Keratinocyte (primary cell): ENCODE measurements around the gene OGA. TPM values are rescaled to one million over a fixed set of nuclear protein-coding genes. Genes with fewer than 3 reads are reported as not detected.

Experiments used
- DNase-seq: peaks from one replicate; pipeline ENCODE4 v3.0.0-alpha.2; 2011; ENCODE audit warnings: low read depth, missing footprints, low spot score
- FAIRE-seq: peaks from 2 replicates; lab custom pipeline; 2011; peaks lifted over from hg19 to GRCh38; lab: Jason Lieb, UNC
- H2AFZ ChIP-seq: 2 replicates; pipeline ENCODE4 v1.6.0; 2012; ENCODE audit warnings: low read length, control low read depth, inconsistent platforms; ENCODE audit not compliant: control insufficient read depth
- H3K27ac ChIP-seq: 2 replicates; pipeline ENCODE4 v1.5.1; 2011; ENCODE audit warnings: low read length; ENCODE audit not compliant: control insufficient read depth, insufficient read depth
- H3K27me3 ChIP-seq: 3 replicates; pipeline ENCODE4 v1.6.0; 2011; ENCODE audit warnings: low read length; ENCODE audit not compliant: control insufficient read depth, insufficient read depth; ENCODE audit errors: extremely low read depth
- H3K36me3 ChIP-seq, 2 experiments: 2 replicates in 1 of 2; 3 replicates in 1 of 2; pipeline ENCODE4 v1.5.1; 2011; ENCODE audit warnings: low read length in 2 of 2, mild to moderate bottlenecking in 1 of 2; ENCODE audit not compliant: control insufficient read depth in 2 of 2, insufficient read depth in 2 of 2; ENCODE audit errors: extremely low read depth in 1 of 2
- H3K4me1 ChIP-seq: 3 replicates; pipeline ENCODE4 v1.5.1; 2011; ENCODE audit warnings: low read length; ENCODE audit not compliant: control insufficient read depth, insufficient read depth; ENCODE audit errors: extremely low read depth
- H3K4me2 ChIP-seq: 3 replicates; pipeline ENCODE4 v1.6.0; 2011; ENCODE audit warnings: low read depth, low read length; ENCODE audit not compliant: control insufficient read depth, insufficient read depth; ENCODE audit errors: extremely low read depth
- H3K4me3 ChIP-seq, 3 experiments: fragments of 200-600 bp in 1 of 3; sonication (generic) in 1 of 3; 2 replicates in 2 of 3; 3 replicates in 1 of 3; pipeline ENCODE4 v1.5.1; 2011 to 2016; ENCODE audit warnings: low read length in 3 of 3, mild to moderate bottlenecking in 3 of 3, control low read depth in 2 of 3, inconsistent platforms in 1 of 3, low read depth in 1 of 3, mixed read lengths in 1 of 3, mixed run types in 1 of 3, moderate library complexity in 1 of 3; ENCODE audit not compliant: control insufficient read depth in 2 of 3, insufficient read depth in 2 of 3; ENCODE audit errors: extremely low read depth in 1 of 3
- H3K79me2 ChIP-seq: 2 replicates; pipeline ENCODE4 v1.6.0; 2012; ENCODE audit warnings: low read length; ENCODE audit not compliant: control insufficient read depth, insufficient read depth
- H3K9ac ChIP-seq: 3 replicates; pipeline ENCODE4 v1.6.0; 2011; ENCODE audit warnings: low read length; ENCODE audit not compliant: control insufficient read depth, insufficient read depth; ENCODE audit errors: extremely low read depth
- H3K9me1 ChIP-seq: 3 replicates; pipeline ENCODE4 v1.6.0; 2011; ENCODE audit warnings: low read length; ENCODE audit not compliant: control insufficient read depth, insufficient read depth; ENCODE audit errors: extremely low read depth
- H3K9me3 ChIP-seq: 2 replicates; pipeline ENCODE4 v1.5.1; 2012; ENCODE audit warnings: low read depth, low read length; ENCODE audit not compliant: control insufficient read depth
- H4K20me1 ChIP-seq: 3 replicates; pipeline ENCODE4 v1.6.0; 2011; ENCODE audit warnings: low read length; ENCODE audit not compliant: control insufficient read depth, insufficient read depth; ENCODE audit errors: extremely low read depth
- EZH2 ChIP-seq: IDR thresholded peaks from one replicate; pipeline ENCODE4 v1.6.1; 2012; ENCODE audit warnings: inconsistent platforms, mild to moderate bottlenecking, low read length, moderate library complexity
- dilution Hi-C: fragments of 300-500 bp; cut with MboI; formaldehyde crosslinking; loops from one replicate; pipeline ENCODE4 v1.7.0; 2020; ENCODE audit warnings: low sequenced_read_pairs; ENCODE audit not compliant: extremely low pct_ligation_motif_present
- polyA plus RNA-seq, 5 experiments: library from polyadenylated mRNA; depleted of rRNA in 3 of 5; stranded (reverse) in 3 of 5; stranded (forward) in 1 of 5; unstranded in 1 of 5; fragments of >200 nt; gene quantifications; 1 replicate in 1 of 5; 2 replicates in 3 of 5; 3 replicates in 1 of 5; pipeline versions ENCODE4 v1.2.1 to v1.2.3, GENCODE V29; 2011 to 2012; ENCODE audit warnings: missing spikeins in 2 of 5, low read depth in 1 of 5, low replicate concordance in 1 of 5
- TF ChIP-seq, protein P1 (sequence below), 3 experiments: IDR thresholded peaks in 1 of 3; conservative IDR thresholded peaks in 1 of 3; optimal IDR thresholded peaks in 1 of 3; 2 replicates in 2 of 3; 3 replicates in 1 of 3; pipeline versions ENCODE3 to v1.5.1; 2011; ENCODE audit warnings: low read length in 3 of 3, mild to moderate bottlenecking in 3 of 3, moderate library complexity in 2 of 3, control low read depth in 1 of 3, inconsistent platforms in 1 of 3; ENCODE audit not compliant: insufficient read depth in 2 of 3; ENCODE audit errors: extremely low read depth in 1 of 3

Gene OGA
- polyA plus RNA-seq, 1 donor (not counting 4 experiments of a cell fraction or from before 2014, with no cell fraction given) = 104 TPM

DNA sequence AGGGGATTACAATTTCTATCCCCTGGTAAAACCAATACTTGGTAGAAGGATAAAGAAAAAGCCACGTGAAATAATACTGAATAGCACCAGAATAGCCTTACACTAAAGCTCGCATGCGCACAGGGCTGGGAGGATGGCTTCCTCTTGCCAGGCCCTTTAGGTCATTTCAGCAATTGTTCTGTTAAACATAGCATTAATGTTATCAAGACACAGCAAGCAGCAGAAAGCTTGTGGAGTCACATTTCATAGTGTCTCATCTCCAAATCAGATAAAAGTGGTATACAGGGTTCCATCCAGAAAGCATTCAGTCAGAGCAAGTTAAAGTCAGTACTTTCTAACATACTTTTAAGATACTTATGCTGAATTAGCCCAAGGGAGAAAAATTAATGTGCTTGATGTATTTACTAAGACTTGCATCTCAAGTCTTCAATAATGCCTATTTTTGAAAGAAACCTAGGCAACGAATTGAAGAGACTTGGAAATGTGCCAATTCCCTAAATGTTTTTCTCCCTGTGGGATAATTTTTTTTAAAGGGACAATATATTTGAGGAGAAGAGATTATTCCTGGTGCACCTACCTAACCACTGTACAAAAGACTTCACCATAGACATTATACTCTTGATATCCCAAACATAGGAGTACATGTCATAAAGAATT lies 20.7 kb downstream of the OGA start:
- no peak overlapping the region for H3K4me3 ChIP-seq
- no peaks in the 10 kb centered on the region for H3K27me3 ChIP-seq
- H3K9ac ChIP-seq = no peak overlapping the region
- no peaks in the 10 kb centered on the region for H3K4me1 ChIP-seq
- DNase-seq = no peak
- H3K4me2 ChIP-seq = no peak overlapping the region
- H3K9me3 ChIP-seq = no peaks in the 10 kb centered on the region
- peaks cover 5% of the 10 kb centered on the region for H4K20me1 ChIP-seq
- H3K36me3 ChIP-seq = peaks cover 33 to 55% of the 10 kb centered on the region in 2 experiments
- no peak overlapping the region for H3K27ac ChIP-seq
- dilution Hi-C loops = no loop called here
- TF ChIP-seq, protein P1, sequence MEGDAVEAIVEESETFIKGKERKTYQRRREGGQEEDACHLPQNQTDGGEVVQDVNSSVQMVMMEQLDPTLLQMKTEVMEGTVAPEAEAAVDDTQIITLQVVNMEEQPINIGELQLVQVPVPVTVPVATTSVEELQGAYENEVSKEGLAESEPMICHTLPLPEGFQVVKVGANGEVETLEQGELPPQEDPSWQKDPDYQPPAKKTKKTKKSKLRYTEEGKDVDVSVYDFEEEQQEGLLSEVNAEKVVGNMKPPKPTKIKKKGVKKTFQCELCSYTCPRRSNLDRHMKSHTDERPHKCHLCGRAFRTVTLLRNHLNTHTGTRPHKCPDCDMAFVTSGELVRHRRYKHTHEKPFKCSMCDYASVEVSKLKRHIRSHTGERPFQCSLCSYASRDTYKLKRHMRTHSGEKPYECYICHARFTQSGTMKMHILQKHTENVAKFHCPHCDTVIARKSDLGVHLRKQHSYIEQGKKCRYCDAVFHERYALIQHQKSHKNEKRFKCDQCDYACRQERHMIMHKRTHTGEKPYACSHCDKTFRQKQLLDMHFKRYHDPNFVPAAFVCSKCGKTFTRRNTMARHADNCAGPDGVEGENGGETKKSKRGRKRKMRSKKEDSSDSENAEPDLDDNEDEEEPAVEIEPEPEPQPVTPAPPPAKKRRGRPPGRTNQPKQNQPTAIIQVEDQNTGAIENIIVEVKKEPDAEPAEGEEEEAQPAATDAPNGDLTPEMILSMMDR (optimal IDR thresholded peaks at IDR 0.05 in 1 of 3, IDR thresholded peaks at IDR 0.05 in 1 of 3, conservative IDR thresholded peaks at IDR 0.05 in 1 of 3; ENCODE audit: extremely low read depth in 1 of 3, insufficient read depth in 2 of 3, low read length in 3 of 3) = no peak
- TF ChIP-seq EZH2 = no peak
- H2AFZ ChIP-seq = no peak overlapping the region
- peaks cover 38% of the 10 kb centered on the region for H3K79me2 ChIP-seq
- FAIRE-seq = no peak
- no peaks in the 10 kb centered on the region for H3K9me1 ChIP-seq

- no peaks in the 10 kb centered on the region for H3K9me3 ChIP-seq
- no peaks in the 10 kb centered on the region for H3K9me1 ChIP-seq
- peaks cover 35 to 42% of the 10 kb centered on the region in 2 experiments for H3K36me3 ChIP-seq
- H3K4me1 ChIP-seq = no peaks in the 10 kb centered on the region
- FAIRE-seq (no peak), DNase-seq (no peak)
- H3K79me2 ChIP-seq = peaks cover 15% of the 10 kb centered on the region
- H3K27ac ChIP-seq = no peak overlapping the region
- H2AFZ ChIP-seq = no peak overlapping the region
- no peaks in the 10 kb centered on the region for H4K20me1 ChIP-seq
- H3K4me3 ChIP-seq = no peak overlapping the region
- no peak for TF ChIP-seq EZH2
- TF ChIP-seq, protein P1 (optimal IDR thresholded peaks at IDR 0.05 in 1 of 3, IDR thresholded peaks at IDR 0.05 in 1 of 3, conservative IDR thresholded peaks at IDR 0.05 in 1 of 3; ENCODE audit: extremely low read depth in 1 of 3, insufficient read depth in 2 of 3, low read length in 3 of 3) = no peak
- dilution Hi-C loops = no loop called here
- H3K4me2 ChIP-seq = no peak overlapping the region
- no peaks in the 10 kb centered on the region for H3K27me3 ChIP-seq
- H3K9ac ChIP-seq = no peak overlapping the region
Measured at GRCh38 chr10:101793526-101793925, 24.7 kb downstream of the OGA start.
